ENCODE results near the gene UNCX.

The UNCX gene

DNA sequence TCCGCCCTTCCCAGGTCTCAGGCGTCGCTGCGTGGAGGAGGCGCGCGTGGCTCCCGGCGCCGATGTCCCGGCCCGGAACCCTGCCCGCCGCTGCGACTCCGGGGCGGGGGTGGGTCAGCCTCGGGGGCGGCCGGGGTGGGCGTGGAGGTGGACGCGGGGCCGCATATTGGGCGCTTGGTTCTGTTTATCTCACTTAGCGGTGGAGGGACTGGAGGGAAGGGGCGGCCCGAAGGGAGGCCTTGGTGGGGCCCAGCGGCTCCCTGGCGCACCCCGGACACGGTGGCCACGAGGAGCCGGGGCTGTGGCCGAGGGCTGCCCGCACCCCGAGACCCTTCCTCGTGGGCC is 8.6 kb downstream of the UNCX start:
- Mint-ChIP-seq H3K9me3 (no peaks in the 10 kb centered on the region), H3K27me3 (peaks cover 89% of the 10 kb centered on the region), H3K4me1 (peaks cover 2% of the 10 kb centered on the region), H3K36me3 (peaks cover 1% of the 10 kb centered on the region), H3K4me3 (no peak overlapping the region), H3K27ac (no peak overlapping the region)
- CTCF ChIA-PET, result interaction anchor here (1.2 kb wide), 1 partner anchor 192 kb away, joined by 5 read pairs; no protein-coding TSS in a partner anchor
- no peak for DNase-seq

DNA sequence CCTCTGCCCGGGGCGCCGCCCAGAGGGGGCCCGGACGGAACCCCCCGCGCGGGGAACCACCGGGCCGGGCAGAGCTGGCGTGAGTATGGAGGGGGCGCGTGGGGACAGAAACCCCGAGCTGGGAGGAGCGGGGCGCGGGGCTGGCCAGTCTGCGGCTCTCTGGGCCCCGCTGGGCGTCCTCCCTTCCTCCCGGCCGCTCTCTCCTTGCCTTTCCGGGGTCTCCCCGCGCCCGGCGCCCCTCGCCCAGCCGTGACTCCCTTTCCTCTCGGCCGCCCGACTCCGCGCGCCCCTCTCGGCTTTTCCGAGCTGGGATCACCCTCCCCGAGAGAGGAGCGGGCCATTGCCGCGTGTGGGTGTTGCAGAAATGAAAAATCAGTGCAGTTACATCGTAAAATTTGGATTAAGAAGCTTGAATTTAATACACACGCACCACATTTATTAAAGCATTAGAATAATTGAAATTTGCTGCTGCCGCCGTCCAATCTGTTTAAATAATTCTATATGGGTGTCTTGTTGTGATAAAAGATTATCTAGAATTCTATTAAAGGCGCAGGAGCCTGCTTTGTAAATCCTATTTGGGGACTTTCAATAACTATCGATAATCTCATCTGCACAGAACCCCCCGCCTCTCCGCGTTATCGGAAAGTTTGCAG is 9.1 kb downstream of the UNCX start:
- no peak for DNase-seq
- Mint-ChIP-seq H3K4me1 (peaks cover 2% of the 10 kb centered on the region), H3K9me3 (no peaks in the 10 kb centered on the region), H3K4me3 (peak overlapping the region; percentile 5), H3K27ac (peak overlapping the region; percentile 78), H3K36me3 (peaks cover 1% of the 10 kb centered on the region), H3K27me3 (peaks cover 94% of the 10 kb centered on the region)
- CTCF ChIA-PET, result interaction anchor here (1.2 kb wide), 1 partner anchor 191 kb away, joined by 5 read pairs; no protein-coding TSS in a partner anchor

DNA sequence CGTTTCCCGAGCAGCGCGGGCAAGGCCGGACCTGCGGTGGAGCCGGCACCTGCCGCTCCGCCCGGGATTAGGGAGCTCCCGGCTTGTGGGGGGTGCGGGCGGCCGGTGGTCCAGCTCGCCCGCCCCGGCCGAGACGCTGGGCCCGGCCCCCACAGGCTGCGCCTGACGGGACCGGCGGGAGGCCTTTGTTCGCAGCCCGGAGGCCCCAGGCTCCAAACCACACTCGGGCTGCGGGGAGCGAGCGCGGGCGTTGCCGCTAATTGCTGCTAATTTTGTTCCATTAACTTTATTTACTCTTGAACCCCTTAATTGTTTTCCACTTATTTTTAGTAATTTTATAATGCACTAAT is 9.6 kb downstream of the UNCX start:
- H3K27ac Mint-ChIP-seq, result no peak overlapping the region
- peaks cover 94% of the 10 kb centered on the region for H3K27me3 Mint-ChIP-seq
- DNase-seq, result no peak
- H3K4me3 Mint-ChIP-seq, result no peak overlapping the region
- H3K9me3 Mint-ChIP-seq, result no peaks in the 10 kb centered on the region
- peaks cover 1% of the 10 kb centered on the region for H3K36me3 Mint-ChIP-seq
- CTCF ChIA-PET, result no interaction called here
- H3K4me1 Mint-ChIP-seq, result peaks cover 2% of the 10 kb centered on the region

DNA sequence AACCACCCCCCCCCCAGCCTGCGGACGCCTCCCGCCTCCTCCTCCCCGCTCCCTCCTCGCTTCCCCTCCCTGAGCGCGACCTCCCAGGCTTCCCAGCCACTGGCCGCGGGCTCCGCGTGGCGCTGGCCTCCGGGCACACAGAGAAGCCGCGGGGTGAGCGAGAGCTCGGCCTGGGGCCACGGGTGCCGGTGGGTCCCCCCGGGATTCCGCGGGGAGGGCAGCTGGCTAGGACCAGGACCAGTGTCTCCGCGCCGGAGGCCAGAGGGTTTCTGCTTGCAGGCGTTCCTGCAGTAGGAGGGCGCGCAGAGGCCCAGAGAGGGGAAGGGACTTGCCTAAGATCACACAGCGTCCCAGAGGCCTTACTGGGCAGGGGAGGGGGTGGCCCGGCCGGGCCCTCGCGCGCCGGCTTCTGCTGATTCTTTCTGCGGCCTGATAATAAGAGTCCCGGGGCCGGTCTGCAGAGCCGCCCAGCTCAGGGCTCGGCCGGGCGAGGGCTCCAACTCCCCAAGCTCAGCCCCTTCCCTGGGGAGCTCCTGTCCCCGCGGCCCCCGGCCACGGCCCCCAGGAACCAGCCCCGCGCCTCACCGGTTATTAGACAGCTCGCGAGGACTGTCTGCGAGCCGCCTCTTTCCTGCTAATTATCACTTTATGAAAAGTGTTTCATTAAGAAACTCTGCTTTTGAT is 10.1 kb downstream of the UNCX start:
- H3K9me3 Mint-ChIP-seq, result no peaks in the 10 kb centered on the region
- no peak overlapping the region for H3K4me3 Mint-ChIP-seq
- peaks cover under 1% of the 10 kb centered on the region for H3K4me1 Mint-ChIP-seq
- peaks cover 1% of the 10 kb centered on the region for H3K36me3 Mint-ChIP-seq
- H3K27ac Mint-ChIP-seq, result no peak overlapping the region
- peaks cover 91% of the 10 kb centered on the region for H3K27me3 Mint-ChIP-seq
- no peak for DNase-seq
- CTCF ChIA-PET, result no interaction called here

DNA sequence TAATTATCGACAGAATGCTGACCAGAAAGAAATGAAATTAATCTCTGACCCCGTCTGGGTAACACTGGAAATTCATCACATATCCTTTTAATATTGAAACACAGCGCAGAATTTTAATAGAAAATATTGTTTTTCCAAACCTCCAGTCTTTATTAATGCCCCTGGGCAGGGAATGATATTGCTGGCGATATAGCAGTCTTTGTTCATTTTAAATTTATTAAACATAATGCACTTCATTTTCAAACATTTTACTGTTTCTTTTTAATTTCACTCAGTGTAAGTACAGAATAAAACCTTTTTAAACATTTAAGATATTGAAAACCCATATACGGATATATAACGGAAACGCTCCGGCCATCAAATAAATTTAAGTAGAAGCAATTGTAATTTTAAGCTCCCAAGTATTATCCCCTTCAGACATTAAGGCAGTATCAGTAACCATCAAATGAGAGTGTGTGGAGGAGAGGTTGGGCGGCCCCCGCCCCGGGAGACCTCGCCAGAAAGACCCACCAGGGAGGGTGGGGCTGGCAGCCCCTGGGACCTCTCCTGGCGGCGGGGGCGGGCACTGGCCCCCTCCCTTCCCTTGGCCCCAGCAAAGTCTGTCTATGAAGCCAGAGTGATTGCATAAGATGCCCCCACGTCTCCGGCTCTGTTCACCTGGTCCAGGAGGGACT is 10.8 kb downstream of the UNCX start:
- CTCF ChIA-PET, result no interaction called here
- DNase-seq, result no peak
- peaks cover 2% of the 10 kb centered on the region for H3K36me3 Mint-ChIP-seq
- H3K4me1 Mint-ChIP-seq, result peaks cover 3% of the 10 kb centered on the region
- no peak overlapping the region for H3K4me3 Mint-ChIP-seq
- H3K27ac Mint-ChIP-seq, result peak overlapping the region; percentile 58
- H3K27me3 Mint-ChIP-seq, result peaks cover 91% of the 10 kb centered on the region
- no peaks in the 10 kb centered on the region for H3K9me3 Mint-ChIP-seq

DNA sequence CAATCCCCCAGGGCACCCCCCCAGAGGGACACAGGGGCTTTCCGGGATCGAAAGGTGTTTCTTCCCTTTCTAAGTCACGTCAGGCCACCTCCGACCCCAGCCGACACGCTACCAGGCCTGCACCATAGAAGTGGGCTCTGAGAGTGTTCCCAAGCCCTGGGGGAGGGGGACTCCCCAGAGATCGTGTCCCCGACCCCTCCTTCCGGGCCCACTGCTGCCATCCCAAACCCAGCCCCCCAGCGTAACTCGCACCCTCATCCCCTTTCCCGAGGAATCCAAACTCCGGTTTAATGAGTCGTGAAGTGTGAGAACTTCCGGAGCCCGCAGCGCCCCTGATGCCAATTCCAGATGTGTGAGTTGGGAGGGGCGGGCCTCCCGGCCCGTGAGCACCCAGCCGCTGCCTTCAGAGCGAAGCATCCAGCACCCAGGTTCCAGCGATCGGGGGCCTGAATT is 11.3 kb downstream of the UNCX start:
- CTCF ChIA-PET, result no interaction called here
- H3K27ac Mint-ChIP-seq, result peak overlapping the region; percentile 58
- H3K4me3 Mint-ChIP-seq, result no peak overlapping the region

DNA sequence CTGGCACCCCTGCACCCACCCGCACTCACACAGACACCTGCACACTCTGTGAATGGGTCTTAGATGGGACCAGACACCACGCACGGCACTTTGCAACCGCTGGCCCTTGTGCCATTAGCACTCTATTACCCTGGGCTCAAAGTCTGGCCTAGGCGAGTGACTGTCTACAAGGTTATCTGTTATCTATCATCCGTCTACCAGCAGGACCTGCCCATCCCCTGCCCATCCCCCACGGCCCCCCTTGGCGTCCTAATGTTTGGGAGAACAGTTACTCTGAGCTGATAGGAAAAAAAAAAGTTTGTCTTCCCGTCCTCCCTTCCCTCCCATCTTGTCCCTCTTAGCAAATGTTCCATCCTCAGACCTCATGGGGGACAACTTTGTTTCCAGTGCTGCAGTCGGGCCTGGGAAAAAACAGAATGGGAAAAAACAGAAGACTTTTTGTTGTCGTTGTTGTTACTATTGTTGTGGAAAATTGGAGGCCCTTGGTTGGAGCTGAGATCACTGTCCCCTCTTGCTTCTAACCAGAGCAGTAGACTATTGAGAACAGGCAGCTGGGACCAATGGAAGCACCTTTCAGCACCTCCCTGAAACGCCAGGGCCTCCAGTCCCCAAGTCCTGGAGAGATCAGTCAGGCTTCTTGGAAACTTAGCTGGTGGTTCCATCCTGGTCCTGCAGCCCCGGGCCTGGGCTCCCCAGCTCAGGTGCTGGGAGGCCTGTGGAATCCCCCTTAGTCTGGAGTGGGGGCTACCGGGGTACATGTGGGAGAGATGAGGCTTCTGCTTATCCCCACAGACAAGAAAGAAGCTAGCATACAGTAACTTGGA is 12.2 kb downstream of the UNCX start:
- no peak overlapping the region for H3K4me3 Mint-ChIP-seq
- peaks cover 3% of the 10 kb centered on the region for H3K4me1 Mint-ChIP-seq
- H3K27ac Mint-ChIP-seq, result peak overlapping the region; percentile 42
- CTCF ChIA-PET, result interaction anchor here (0.5 to 1.6 kb wide), 2 partner anchors 51 to 191 kb away, joined by 3 to 7 read pairs; no protein-coding TSS in a partner anchor
- H3K36me3 Mint-ChIP-seq, result peaks cover 1% of the 10 kb centered on the region
- DNase-seq, result no peak
- H3K9me3 Mint-ChIP-seq, result no peaks in the 10 kb centered on the region
- H3K27me3 Mint-ChIP-seq, result peaks cover 91% of the 10 kb centered on the region

More for the DNA sequence above, 11.3 kb downstream of the UNCX start:
- DNase-seq, result no peak
- peaks cover 91% of the 10 kb centered on the region for H3K27me3 Mint-ChIP-seq
- peaks cover 1% of the 10 kb centered on the region for H3K36me3 Mint-ChIP-seq
- no peaks in the 10 kb centered on the region for H3K9me3 Mint-ChIP-seq
- H3K4me1 Mint-ChIP-seq, result peaks cover 3% of the 10 kb centered on the region

DNA sequence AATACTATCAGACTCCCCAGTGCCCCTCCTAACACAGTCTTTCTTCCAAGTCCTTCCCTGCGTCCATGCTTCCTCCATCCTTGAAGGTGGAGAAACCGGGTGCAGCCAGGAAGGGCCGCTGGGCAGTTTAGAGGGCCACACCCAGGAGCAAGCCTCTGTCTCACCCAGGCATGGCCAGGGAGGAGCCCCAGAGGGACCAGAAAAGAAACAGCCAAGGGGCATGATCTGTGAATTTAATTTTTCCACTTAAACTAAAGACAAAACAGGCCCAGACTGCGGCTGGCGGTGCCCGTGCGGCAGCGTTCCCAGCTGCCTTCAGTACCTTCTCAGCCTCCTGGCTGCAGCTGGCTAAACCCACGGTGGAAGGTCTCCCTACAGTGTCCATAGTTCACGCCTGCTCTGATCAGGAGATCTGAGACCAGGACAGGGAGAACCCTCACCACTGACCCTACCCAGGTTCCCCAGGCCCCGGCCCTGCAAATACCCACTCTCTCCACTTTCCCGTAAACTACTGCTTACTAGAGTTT is 12.9 kb downstream of the UNCX start:
- peaks cover 3% of the 10 kb centered on the region for H3K4me1 Mint-ChIP-seq
- H3K27ac Mint-ChIP-seq, result peak overlapping the region; percentile 49
- DNase-seq, result no peak
- no peak overlapping the region for H3K4me3 Mint-ChIP-seq
- H3K27me3 Mint-ChIP-seq, result peaks cover 91% of the 10 kb centered on the region
- peaks cover 1% of the 10 kb centered on the region for H3K36me3 Mint-ChIP-seq
- CTCF ChIA-PET, result interaction anchor here (0.5 to 1.6 kb wide), 2 partner anchors 52 to 190 kb away, joined by 3 to 7 read pairs; no protein-coding TSS in a partner anchor
- no peaks in the 10 kb centered on the region for H3K9me3 Mint-ChIP-seq

DNA sequence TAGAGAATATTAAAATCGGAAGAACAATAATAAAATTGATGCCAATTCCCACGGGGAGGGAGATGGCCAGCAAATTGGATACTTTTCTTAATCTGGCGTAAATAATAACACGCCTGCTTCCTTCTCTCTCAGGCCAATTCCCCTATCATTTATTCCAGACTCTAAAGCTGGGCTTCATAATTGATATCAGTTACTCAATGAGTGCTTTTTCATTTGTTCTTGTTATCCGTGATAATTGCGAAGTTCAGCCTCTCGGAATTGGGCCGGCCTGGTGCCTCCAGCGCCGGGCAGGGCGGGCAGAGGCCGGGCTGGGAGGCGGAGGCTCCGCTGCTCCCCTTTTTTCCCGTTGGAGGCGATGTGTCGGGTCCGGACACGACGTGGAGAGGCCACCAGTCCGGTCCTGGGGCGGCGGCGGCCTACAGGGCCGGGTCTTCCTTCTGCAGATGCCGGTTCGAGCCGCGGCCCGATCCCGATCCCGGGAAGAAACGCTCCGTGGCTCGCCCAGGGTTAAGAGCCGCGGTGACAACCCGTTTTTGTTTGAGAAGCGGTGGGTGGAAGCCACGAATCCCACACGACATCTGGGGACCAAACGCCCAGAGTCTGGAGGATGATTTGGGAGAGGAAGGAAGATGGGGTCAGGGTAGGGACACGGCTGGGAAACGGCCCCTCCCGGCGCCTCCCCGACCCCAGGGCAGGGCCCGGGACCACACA is 13.6 kb downstream of the UNCX start:
- DNase-seq, result no peak
- Mint-ChIP-seq H3K27me3 (peaks cover 91% of the 10 kb centered on the region), H3K9me3 (no peaks in the 10 kb centered on the region), H3K36me3 (peaks cover 1% of the 10 kb centered on the region), H3K4me1 (peaks cover 3% of the 10 kb centered on the region), H3K27ac (peak overlapping the region; percentile 74), H3K4me3 (no peak overlapping the region)
- CTCF ChIA-PET, result interaction anchor here (1.6 kb wide), 1 partner anchor 53 kb away, joined by 7 read pairs; no protein-coding TSS in a partner anchor

DNA sequence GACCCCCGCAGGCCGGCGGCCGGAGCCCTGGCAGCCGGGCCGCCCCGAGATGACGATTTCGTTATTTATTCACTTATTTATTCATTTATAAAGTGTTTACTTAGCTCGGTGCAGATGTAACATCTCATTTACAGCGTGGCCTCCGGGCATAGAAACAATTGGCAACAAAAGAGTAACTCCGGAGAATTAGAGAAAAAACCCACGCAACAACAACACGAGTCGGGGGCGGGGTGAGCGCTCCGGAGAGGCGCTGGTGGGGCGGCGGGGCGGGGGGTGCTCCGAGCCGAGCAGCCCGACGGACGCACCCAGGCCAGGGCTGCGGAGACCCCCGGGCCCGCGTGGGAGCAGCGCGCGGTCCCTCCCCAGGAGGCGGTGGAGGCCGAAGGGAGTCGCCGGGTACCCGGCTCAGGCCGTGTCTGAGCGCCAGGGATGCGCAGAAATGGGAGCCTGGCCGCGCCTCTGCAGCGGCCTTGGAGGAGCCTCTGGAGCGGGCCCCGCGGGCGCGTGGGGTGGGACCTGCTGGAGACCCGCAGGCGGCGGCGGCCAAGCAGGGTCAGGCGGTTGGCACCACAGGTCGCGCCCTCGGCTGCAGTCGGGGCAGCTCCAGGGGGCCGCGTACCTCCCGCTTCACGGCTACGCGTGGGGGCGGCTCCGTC is 14.3 kb downstream of the UNCX start:
- no peaks in the 10 kb centered on the region for H3K9me3 Mint-ChIP-seq
- H3K4me1 Mint-ChIP-seq, result peaks cover 3% of the 10 kb centered on the region
- H3K4me3 Mint-ChIP-seq, result no peak overlapping the region
- H3K27ac Mint-ChIP-seq, result no peak overlapping the region
- peaks cover 1% of the 10 kb centered on the region for H3K36me3 Mint-ChIP-seq
- CTCF ChIA-PET, result no interaction called here
- no peak for DNase-seq
- peaks cover 93% of the 10 kb centered on the region for H3K27me3 Mint-ChIP-seq

DNA sequence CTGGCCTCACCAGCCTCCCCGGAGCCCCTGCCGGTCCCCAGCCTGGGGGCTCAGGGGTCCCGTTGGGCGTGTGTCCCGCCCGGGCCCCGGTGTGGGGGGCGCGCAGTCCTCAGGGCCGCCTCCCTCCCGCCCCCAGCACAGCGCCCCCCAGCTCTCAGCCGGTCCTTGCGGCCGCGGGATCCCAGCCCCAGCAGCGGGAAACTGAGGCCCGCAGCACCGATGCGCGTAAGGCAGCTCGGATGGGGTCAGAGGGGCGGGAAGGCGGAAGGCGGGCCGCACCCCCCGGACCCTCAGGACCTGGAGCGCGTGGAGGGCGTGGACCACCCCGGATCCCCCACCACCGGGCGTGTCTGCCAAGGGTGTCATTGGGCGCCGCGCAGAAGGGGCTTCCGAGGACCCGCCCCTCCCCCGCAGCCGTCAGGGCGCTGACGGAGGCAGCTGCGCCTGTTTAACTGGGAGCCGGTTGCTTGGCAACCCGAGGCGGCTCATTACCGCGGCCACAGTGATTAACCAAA is 14.9 kb downstream of the UNCX start:
- CTCF ChIA-PET, result interaction anchor here (1.1 kb wide), 1 partner anchor 19 kb away, joined by 3 read pairs; no protein-coding TSS in a partner anchor
- Mint-ChIP-seq H3K4me3 (no peak overlapping the region), H3K9me3 (no peaks in the 10 kb centered on the region)

DNA sequence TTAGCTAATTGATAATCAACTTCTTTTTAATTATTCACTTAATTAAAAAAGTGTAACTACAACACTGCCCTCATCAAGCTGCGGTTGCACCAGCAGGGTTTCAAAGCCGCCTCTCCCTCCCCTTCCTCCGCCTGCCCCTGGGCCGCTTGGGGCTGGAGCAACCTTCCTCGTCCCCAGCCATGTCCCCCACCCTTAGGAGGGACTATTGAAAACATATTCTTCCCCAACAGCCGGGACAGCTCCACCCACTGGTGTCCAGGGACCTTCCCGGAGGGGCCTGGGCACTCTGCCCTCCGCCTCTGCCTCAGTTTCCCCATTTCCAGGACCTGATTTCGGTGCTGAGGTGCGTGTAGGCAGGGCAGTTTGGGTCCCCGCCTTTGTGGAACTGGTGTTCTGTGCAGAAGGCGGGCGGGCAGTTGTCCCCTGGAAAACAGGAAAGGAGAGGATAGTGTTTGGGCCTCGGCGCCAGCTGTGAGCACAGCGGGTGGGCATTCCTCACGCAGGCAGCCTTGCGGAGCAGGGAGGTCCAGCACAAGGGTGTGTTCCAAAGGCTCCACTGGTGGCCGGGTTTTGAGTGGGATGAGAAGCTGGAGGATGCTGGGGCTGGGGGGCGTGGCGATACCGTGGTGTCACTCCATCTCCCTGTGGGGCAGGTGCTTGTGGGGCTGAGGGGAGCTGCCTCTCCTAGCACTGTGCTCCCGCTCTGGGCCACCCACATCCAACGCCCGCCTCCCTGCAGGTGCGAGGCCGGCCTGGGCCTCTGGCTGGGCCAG is 15.7 kb downstream of the UNCX start:
- peak overlapping the region; percentile 63 for H3K27ac Mint-ChIP-seq

More for the DNA sequence above, 14.9 kb downstream of the UNCX start:
- peaks cover 98% of the 10 kb centered on the region for H3K27me3 Mint-ChIP-seq
- H3K27ac Mint-ChIP-seq, result no peak overlapping the region
- DNase-seq, result no peak
- H3K36me3 Mint-ChIP-seq, result peaks cover 1% of the 10 kb centered on the region
- H3K4me1 Mint-ChIP-seq, result peaks cover 3% of the 10 kb centered on the region

More for the DNA sequence above, 15.7 kb downstream of the UNCX start:
- Mint-ChIP-seq H3K36me3 (peaks cover 1% of the 10 kb centered on the region), H3K4me1 (peaks cover 3% of the 10 kb centered on the region), H3K9me3 (no peaks in the 10 kb centered on the region), H3K4me3 (no peak overlapping the region), H3K27me3 (peaks cover 98% of the 10 kb centered on the region)
- CTCF ChIA-PET, result interaction anchor here (1.1 to 2.2 kb wide), 2 partner anchors 20 to 227 kb away, joined by 3 to 6 read pairs; no protein-coding TSS in a partner anchor
- no peak for DNase-seq
